HG02885 (cell line): ENCODE measurements around the gene FAM78B.

Experiments
- ATAC-seq: cut with Tn5 transposase; IDR thresholded peaks from one replicate; pipeline ENCODE4 v1.9.1; 2021; ENCODE audit warnings: mild to moderate bottlenecking; ENCODE audit not compliant: unreplicated experiment, poor library complexity

The FAM78B gene

DNA sequence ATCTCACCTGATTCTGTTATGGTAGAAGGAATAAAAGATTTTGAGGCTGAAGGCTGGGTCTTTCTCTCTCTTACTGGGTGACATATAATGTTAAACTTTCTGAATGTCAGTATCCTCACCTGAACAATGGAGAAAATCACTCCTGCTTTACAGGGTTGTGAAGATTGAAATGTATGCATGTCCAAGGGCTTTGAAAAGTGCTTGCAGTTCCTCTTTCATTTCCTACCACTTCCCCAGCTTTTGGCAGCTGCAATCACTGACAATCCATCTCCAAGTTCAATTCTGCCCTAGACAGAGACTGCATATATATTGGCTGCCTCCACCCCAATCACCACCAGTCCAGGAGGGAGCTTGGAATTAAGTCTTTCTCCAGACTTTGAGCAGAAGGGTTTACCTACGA lies 39.8 kb downstream of the FAM78B start:
- ATAC-seq: no peak

DNA sequence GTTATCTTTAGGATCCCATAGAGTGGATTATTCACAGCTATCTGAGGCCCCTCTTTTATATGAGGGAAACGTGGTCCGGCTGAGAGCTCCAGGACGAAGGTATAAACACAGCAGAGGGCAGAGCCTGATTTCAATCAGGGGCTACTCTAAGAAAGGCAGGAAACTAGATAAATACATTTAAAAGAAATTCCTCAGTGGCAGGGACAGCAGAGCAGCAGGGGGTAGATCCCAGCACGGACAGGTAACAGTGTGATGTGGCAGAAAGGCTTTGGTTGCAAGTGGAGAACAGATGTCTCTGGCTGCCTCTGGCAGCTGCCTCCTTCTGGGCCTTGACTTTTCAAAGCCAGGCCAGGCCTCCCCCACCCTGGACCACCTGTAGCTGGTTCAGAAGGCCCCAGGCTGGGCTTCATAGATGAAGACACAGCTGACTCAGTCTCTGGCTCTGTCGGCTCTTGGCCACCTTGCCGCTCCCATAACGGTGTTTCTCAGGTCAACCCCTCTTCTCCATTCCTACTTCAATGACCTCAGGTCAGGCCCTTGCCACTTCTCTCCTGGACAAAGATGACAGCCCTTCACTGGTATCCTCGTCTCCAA lies 43.8 kb downstream of the FAM78B start:
- no peak for ATAC-seq

DNA sequence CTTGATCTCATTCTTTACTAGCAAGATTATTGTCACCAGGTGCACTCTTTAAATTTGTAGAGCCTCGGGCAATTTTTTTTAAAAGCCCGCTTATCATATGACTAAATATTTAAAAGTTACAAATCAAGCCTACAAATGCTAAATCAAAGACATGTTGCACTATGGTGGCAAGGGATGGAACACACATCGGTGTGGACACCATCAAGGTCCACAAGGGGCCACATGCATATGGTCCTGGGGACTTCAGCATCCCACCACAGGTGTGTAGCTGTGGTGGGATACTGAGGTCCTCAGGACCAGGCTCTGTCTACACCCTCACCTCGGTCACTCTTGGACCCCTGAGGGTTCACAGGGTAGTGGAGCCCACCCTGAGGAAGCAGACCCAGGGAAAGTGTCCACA lies 45.8 kb downstream of the FAM78B start:
- ATAC-seq: no peak

DNA sequence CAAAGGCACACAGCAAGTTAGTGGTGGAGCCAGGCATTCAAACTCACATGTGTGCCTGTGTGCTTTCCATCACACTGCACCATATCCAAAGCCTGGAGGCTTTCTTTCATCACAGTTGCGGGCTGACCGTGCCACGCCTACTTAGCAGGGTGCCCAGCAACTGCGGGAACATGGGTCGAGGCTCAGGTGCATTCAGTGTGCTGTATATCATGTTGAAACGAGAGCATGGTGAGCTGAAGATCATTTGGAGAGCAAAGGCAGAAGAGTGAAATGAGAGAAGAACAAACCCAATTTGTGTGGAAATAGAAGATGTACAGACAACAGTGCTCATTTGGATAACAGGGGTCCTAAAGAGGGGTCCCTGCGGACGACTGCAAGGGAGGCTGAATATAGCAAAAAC lies 46.5 kb downstream of the FAM78B start:
- no peak for ATAC-seq

DNA sequence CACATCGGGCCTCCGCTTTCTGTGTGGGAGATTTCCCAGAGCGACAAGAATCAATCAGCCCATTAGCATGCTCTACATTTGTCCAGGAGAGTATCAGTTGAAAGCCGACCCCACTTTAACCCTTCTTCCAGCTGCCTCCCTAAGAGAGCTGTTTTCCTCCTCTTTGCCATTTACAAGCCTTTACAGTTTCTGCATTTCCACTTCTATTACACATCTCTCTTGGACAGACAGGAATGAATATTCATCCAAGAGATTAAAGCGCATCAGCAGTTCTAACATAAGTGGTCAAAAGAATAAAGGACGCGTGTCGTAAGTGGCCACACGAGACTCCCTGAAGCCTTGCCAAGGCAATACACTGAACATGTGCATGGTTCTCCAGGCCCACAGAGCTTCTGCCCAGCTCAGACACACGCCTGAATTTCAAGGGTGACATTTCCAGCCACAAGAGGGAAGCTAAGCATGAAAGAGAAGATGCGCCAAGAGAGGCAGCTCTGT lies 47.3 kb downstream of the FAM78B start:
- ATAC-seq: no peak

DNA sequence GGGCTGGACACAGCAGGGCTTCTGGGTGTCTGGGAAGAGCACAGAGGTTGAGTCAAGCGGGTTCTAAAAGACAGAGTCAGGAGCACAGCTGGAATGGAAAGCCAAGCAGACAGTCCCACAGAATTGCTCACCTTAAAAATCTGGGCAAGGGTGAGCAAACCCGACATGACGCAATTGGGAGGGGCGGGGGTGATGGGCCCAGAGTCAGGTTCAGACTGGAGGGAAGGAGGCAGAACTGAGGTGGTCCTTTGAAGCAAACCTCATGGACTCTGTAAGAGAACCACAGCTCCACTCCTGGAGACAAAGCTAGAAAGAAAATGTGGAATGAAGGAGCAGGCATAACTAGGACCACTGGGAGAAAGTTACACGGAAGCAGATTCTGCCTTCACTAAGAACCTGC lies 49.0 kb downstream of the FAM78B start:
- ATAC-seq: no peak

DNA sequence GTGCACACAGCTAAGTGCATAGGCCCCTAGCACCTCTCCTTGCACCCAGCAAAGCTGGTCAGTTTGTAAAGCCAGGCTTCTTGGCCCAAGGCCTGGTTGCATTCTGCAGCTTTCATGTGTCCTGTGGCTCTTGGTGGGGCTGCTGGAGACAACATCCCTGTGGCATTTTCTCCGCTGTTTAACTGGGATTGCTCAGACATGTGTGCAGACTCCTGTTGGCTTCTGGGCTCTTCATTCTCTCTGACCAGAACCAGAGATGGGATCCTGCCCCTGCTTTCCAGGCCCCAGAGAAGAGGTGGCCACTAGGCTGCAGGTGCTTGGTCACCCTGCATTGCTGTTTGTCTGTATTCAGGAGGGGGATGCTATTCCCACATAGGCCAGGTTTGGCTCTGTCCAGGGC lies 50.8 kb downstream of the FAM78B start:
- no peak for ATAC-seq

DNA sequence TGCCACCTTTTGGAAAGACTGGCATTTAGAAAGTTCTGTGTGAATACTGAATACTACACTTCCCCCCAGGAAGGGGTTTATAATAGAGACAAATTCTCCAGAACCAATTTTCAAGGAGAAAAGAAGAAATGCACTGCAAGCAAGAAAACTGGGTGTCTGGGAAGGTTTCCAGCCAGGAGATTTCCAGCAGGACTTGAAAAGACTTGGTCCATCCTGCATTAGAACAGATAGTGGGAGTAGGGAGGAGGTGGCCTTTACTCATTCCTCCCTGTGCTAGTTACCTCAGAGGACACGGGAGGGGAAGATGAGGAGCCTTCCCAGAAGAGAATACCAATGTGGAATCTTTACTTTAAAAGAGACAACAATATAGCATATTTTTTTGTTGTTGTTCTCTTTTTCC lies 52.4 kb downstream of the FAM78B start:
- no peak for ATAC-seq

DNA sequence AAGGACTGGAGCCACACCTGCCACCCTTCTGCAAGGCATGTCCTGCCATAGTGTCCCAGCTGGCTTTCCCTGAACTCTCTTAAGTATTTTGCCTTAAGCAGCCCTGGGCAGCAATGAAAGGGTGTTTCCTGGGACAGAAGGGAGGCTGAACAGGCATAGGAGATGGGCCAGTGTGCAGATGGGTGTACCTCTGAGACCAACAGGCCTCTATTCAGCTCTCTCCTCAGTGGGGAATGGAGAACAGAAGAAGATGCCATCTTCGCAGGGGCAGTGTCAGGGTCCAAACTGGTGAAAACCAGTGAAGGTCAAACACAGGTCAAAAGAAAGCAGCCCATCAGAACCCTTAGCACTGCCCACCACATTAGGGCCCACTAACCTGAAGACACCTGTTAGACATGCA lies 53.2 kb downstream of the FAM78B start:
- ATAC-seq: no peak

DNA sequence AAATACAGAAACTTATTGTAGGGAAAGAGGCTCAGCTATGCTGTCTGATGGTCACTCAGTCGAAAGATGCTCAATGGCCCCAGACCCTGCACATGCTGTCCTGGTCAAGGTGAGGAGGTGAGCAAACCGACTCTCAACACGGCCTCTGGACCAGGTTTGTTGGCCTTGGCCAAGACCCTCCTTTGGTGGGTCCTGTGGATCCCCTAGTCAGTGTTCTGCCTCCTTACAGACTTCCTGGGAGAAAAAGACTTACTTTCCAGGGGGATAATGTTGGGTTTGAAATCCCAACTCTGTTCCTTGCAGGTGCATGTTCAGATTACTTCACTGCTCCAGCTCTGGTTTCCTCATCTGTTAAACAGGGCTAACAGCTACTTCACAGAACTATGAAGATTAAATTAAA lies 53.8 kb downstream of the FAM78B start:
- ATAC-seq: no peak

DNA sequence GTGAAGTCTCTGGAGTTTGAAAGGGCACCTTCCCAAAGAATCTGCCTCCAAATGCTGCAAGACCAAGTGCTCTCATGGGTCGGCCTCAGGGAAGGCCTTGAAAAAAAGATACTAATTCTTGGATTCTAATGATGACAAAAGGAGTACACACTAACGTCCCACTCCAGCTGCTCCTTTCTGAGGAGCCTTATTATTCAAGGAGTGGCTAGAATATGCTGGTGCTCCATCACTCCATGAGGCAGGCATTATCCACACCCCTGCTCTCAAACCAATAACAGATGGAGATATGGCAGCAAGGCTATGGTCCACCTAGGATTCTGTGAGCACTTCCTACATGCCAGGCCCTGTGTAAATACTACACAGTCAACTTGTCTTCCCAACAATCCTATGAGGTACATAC lies 54.4 kb downstream of the FAM78B start:
- no peak for ATAC-seq

DNA sequence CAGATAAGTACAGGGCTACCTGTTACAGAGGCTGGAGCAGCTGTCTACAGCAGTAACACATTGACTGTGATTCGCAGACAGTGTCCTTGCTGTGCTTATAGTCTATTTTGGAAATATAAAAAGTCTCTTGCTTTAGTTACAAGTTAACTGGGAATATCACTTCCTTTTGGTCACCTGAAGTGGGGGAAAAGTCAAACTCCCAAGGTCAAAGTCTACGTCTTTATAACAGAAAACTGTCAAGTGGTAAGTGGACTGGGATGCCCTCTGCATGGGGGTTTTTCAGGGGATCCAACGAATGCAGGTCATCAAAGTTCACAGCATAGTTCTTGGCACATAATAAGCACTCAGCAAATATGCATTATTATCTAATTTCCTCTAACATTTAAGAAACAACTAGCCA lies 55.4 kb downstream of the FAM78B start:
- no peak for ATAC-seq

DNA sequence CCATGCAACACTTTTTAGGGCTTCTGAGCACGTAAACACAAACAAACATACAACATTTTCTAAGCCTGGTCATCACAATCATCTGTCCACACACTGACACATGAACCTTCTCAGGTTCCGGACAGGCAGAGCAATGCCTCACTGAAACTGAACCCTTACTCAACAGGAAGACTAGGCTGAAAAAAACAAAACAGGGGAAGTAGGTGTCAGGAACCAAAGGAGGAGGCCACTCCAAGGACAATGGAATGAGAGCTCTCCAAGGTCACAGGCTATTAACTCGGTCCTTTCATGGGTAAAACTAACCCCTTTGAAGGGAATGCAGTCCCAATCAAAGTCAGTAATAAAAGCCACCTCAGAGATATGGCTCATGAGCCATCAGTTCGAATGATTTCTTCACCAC lies 76.6 kb downstream of the FAM78B start:
- no peak for ATAC-seq

DNA sequence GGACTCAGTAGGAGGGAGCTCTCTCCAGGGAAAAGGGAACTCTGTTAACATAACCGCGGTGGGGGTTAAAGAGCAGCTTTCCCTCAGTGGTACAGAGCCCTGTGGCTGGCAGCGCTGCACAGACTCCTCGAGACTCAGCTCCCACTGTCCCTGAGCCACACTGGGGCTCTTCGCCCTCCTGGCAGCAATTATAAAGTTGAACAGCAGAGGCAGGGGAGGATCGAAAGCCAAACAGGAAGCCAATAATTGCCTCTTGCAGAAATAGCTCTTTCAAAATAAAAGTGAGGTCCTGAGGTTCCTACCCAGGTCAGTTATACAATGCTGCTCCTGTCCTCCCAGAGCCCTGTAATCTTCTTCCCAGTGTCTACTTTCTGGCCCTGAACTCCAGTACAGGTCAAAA lies 77.0 kb downstream of the FAM78B start:
- ATAC-seq: peak; percentile 74

DNA sequence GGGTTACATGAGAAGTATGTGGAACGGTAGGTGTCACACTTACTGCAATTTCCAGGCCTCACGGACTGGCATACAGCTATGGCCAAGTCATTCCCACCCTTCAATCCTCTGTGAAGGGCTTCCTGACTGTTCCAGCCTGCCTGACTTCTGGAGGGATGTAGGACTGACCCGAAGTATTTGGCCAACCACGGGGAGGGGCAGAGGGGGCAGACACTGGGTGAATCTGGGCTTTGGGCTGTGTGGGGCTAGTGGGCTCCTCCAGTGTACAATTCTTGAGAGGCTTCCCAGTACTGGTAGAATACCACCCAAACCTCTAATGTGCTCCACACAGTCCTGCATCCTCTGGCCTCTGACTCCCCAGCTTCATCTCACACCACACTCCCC lies 78.2 kb downstream of the FAM78B start:
- no peak for ATAC-seq

DNA sequence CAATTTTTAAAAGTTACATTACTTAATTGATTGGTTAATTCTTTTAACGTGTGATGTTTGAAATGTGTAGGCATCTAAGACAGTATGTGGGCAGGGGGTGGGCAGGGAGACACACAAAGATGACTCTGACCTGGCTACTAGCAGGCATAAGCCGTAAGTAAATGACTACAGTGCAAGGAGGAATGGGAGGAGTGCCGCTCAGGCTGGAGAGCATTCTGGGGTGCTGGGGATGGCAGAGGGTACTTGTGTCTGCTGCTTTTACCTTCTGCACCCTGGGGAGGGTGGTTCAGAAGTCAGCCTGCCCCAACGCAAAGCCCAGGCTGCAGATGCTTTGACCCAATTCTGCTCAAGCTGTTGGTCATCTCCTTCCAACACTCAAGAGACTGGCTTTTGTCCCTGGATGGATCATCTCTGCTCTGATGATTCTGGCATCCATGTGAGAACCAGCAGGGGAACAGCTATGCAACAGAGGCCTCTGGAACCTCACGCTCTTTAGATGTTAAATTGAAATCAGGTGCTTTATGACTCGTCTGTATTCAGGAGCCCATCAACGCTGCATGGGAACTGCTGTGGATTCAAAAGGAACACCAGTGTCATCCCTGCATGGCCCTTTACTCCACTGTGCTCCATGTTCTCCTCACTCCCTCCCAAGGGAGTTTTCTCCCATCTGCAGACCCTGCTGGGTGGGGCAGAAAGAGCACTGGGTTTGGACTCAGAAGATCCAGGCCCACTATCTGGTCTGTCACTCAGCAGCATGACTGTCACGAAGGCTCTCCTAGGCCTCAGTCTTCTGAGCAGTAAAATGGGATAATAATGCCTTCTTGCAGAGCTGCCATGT lies 78.8 kb downstream of the FAM78B start:
- no peak for ATAC-seq

DNA sequence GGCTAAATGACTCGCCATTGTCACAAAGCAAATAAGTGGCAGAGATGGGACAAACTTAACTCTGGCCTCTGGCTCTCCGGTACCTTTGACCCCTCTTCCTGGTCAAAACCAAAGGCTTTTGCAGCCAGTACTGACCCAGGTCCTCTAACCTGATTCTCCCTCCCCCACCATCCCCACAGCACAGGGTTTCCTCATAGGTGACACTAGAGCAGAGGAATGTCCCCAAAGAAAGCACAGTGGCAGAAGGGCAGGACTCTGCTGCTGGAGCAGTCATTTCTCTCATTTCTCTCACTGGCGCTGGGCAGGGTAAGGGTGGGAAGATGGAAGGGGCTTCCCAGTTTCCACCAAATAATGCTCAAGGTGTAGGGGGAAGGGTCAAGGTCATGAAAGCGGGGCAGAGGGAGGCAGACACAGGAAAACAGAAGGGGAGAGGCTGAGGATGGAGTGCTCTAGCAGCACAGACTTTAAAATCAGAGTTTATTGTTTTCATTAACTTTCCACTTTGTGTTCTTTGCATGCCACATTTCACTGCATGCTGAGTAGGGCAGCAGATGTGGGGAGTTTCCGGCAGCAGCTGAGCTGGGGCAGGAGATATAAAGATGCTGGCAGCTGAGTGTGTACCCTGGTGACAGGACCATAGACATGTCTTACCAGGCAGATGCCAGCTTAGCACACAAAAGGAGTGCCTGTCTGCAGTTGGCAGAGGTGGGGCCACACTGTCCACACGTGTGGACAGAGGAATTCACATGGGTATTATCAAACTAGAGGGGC lies 80.5 kb downstream of the FAM78B start:
- no peak for ATAC-seq

DNA sequence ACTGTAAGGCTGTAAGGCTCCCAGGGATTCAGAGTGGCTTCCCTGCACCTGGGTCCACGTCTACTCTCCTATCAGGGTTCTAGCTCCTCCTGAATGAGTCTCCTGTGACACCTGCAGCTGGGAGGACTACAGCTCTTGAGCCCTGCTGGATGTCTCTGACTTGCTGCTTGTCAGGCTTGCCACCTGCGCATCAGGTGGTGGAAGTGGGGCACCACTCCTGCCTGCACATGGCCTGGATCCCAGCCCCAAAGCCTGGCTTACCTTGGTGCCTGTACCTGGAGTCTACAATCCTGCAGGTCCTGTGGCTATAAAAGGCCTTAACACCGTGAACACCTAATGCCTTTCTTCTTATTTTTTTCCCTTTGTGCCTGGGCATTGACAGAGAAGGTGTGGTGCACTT lies 82.2 kb downstream of the FAM78B start:
- no peak for ATAC-seq

DNA sequence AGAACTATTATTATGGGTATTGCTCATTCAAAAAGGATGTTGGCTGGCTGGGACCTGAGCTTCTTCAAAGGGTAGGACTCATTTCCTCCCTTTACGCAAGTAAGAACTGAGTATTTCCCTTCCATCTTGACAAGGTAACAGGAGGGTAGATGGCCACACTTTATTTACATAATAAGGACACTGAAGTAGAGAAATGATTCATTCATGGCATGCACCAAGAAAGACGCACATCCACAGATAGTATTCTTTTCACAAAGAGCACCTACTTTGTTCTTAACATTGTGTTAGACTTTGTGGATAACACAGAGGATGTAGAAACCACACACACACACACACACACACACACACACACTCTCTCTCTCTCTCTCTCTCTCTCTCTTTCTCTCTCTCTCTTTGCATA lies 82.9 kb downstream of the FAM78B start:
- peak; percentile 87 for ATAC-seq

DNA sequence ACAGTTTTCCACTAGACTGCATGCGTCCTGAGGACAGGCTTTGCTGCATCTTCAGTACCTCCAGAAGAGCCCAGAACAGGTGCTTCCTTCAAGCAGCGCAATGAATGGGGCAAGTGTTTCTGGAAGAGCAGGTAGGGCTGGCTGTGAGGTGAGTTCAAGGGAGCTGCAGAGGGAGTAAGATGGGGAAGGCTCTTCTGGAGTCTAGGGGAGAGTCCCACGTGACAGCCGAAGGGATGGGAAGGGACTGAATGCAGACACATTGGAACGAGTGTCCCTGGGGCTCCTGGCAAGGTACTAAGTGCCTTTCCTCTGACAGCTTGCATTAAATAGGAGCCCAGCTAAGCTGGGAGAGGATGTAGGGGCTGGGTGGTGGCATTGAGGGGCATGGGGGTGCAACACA lies 84.2 kb downstream of the FAM78B start:
- no peak for ATAC-seq
